ENCODE data around the gene WSCD2. TPM values are rescaled to one million over a fixed set of nuclear protein-coding genes. Genes with fewer than 3 reads are reported as not detected.

WSCD2 gene
- total RNA-seq, 1 donor from 2014 or later, result not detected

DNA sequence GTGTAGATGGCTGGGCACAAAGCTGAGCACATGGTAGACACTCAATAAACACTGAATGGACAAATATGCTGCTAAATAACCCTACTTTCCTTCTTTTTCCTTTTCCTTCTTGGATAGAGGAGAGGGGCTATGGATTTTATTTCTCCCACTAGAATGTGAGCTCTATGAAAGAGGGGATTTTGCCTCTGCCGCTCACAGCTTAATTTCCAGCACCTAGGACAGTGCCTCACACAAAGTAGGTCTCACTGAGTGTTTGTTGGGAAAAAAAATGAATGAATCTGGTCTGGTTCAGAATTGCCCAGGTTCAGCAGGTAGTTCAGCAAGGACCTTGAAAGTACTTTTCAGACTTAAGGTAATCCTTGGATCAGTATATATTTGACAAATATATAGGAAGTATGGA is 65.5 kb downstream of the WSCD2 start:
- no peaks in the 10 kb centered on the region for H3K36me3 ChIP-seq (ENCODE audit: control insufficient read depth, insufficient read depth, low read length)
- no peak overlapping the region for H3K4me3 ChIP-seq (ENCODE audit: low read depth, low read length)
- DNase-seq (ENCODE audit: low read depth), result no peak
- no peak for FAIRE-seq
- no peak for TF ChIP-seq CTCF (IDR thresholded peaks at IDR 0.05; ENCODE audit: insufficient read depth, low read length, severe bottlenecking)
- H3K27me3 ChIP-seq (ENCODE audit: control insufficient read depth, insufficient read depth, low read length), result no peaks in the 10 kb centered on the region

DNA sequence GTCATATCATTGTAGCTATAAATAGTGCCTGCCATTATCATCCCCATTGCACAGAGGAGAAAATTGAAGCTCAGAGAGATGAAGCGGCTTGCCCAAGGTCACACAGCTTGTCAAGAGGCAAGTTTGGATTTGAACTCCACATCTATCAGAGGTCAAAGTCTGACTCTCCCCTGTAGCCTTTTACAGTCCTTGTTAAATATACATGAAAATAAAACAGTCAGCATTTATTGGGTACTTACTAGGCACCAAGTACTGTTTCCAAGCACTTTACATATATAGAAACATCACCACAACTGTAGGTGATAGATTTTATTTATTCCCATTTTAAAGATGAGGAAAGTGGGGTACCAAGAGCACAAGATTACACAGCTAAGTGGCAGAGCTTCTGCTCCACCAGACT is 67.2 kb downstream of the WSCD2 start:
- Histone ChIP-seq H3K27me3 (ENCODE audit: control insufficient read depth, insufficient read depth, low read length) (no peaks in the 10 kb centered on the region), H3K4me3 (ENCODE audit: low read depth, low read length) (no peak overlapping the region), H3K36me3 (ENCODE audit: control insufficient read depth, insufficient read depth, low read length) (no peaks in the 10 kb centered on the region)
- no peak for FAIRE-seq
- DNase-seq (ENCODE audit: low read depth), result no peak
- TF ChIP-seq CTCF (IDR thresholded peaks at IDR 0.05; ENCODE audit: insufficient read depth, low read length, severe bottlenecking), result no peak

DNA sequence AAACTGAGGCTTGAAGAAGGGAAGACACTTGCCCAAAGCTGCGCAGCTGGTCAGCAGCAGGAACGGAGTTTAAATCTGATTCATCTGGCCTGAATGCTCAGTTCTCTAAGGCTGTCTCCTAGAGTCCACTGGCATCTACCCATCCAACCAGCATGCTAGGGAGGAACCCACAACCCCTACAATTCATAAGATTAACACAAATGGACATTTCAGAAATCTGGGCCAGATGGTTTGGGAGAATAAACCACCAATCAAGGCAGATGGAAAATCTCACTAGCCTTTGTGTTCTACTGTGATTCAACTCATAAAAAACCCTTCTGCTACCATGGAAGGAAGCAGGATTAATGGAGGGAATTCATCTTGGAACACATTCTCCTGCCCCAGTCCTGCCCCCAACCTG is 67.8 kb downstream of the WSCD2 start:
- no peak for TF ChIP-seq CTCF (IDR thresholded peaks at IDR 0.05; ENCODE audit: insufficient read depth, low read length, severe bottlenecking)
- DNase-seq (ENCODE audit: low read depth), result no peak
- FAIRE-seq, result no peak
- Histone ChIP-seq H3K4me3 (ENCODE audit: low read depth, low read length) (no peak overlapping the region), H3K36me3 (ENCODE audit: control insufficient read depth, insufficient read depth, low read length) (no peaks in the 10 kb centered on the region), H3K27me3 (ENCODE audit: control insufficient read depth, insufficient read depth, low read length) (no peaks in the 10 kb centered on the region)

DNA sequence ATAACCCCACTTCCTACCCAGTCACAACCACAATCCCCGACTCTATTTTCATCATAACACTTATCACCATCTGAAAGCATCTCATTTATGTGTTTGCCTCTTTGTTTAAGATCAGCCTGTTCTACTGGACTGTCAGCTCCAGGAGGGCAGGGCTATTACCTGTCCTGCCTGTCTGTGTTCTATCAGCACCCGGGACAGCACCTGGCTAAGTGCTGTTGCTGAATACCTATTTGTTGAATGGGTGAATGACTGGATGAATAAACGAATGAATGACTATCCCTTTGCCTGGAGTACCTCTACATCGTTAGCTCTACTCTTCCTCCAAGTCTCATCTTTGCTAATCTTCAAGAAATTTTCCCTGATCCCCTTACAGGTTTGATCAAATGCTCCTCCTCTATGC is 69.0 kb downstream of the WSCD2 start:
- H3K4me3 ChIP-seq (ENCODE audit: low read depth, low read length), result no peak overlapping the region
- no peaks in the 10 kb centered on the region for H3K27me3 ChIP-seq (ENCODE audit: control insufficient read depth, insufficient read depth, low read length)
- DNase-seq (ENCODE audit: low read depth), result no peak
- no peaks in the 10 kb centered on the region for H3K36me3 ChIP-seq (ENCODE audit: control insufficient read depth, insufficient read depth, low read length)
- TF ChIP-seq CTCF (IDR thresholded peaks at IDR 0.05; ENCODE audit: insufficient read depth, low read length, severe bottlenecking), result no peak
- FAIRE-seq, result no peak

GRCh38 chr12:108199106-108199505 is 70.0 kb downstream of the WSCD2 start:
- Histone ChIP-seq H3K36me3 (ENCODE audit: control insufficient read depth, insufficient read depth, low read length) (no peaks in the 10 kb centered on the region), H3K27me3 (ENCODE audit: control insufficient read depth, insufficient read depth, low read length) (no peaks in the 10 kb centered on the region), H3K4me3 (ENCODE audit: low read depth, low read length) (no peak overlapping the region)
- TF ChIP-seq CTCF (IDR thresholded peaks at IDR 0.05; ENCODE audit: insufficient read depth, low read length, severe bottlenecking), result no peak
- FAIRE-seq (no peak), DNase-seq (ENCODE audit: low read depth) (no peak)

GRCh38 chr12:108201808-108202207 is 72.7 kb downstream of the WSCD2 start:
- FAIRE-seq (no peak), DNase-seq (ENCODE audit: low read depth) (no peak)
- H3K36me3 ChIP-seq (ENCODE audit: control insufficient read depth, insufficient read depth, low read length), result no peaks in the 10 kb centered on the region
- H3K4me3 ChIP-seq (ENCODE audit: low read depth, low read length), result no peak overlapping the region
- H3K27me3 ChIP-seq (ENCODE audit: control insufficient read depth, insufficient read depth, low read length), result no peaks in the 10 kb centered on the region
- TF ChIP-seq CTCF (IDR thresholded peaks at IDR 0.05; ENCODE audit: insufficient read depth, low read length, severe bottlenecking), result no peak

Measured in bronchial epithelial cell (primary cell).